22Rv1 (cell line): ENCODE measurements around the gene DNER.

ENCODE experiments used
- ZFX ChIP-seq: fragments of 450-650 bp; IDR thresholded peaks from 2 replicates; pipeline ENCODE4 v1.6.1; 2017; ENCODE audit warnings: antibody characterized with exemption, borderline replicate concordance
- TF ChIP-seq, protein P1 (sequence below): fragments of 450-650 bp; IDR thresholded peaks from 2 replicates; pipeline ENCODE4 v1.5.1; 2017; ENCODE audit warnings: mild to moderate bottlenecking

DNA sequence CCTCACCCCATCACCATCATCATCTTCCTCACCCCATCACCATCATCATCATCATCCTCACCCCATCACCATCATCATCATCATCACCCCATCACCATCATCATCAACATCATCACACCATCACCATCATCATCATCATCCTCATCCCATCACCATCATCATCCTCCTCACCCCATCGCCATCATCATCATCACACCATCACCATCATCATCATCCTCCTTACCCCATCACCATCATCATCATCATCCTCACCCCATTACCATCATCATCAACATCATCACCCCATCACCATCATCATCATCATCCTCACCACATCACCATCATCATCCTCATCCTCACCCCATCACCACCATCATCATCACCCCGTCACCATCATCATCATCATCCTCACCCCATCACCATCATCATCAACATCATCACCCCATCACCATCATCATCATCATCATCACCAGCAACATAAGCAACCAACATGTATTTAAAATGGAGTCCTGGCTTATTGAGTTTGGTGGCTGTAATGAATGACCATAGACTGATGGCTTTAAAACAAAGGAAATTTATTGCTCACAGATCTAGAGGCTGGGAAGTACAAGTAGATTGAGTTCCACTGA lies 150.0 kb downstream of the DNER start:
- TF ChIP-seq, protein P1, sequence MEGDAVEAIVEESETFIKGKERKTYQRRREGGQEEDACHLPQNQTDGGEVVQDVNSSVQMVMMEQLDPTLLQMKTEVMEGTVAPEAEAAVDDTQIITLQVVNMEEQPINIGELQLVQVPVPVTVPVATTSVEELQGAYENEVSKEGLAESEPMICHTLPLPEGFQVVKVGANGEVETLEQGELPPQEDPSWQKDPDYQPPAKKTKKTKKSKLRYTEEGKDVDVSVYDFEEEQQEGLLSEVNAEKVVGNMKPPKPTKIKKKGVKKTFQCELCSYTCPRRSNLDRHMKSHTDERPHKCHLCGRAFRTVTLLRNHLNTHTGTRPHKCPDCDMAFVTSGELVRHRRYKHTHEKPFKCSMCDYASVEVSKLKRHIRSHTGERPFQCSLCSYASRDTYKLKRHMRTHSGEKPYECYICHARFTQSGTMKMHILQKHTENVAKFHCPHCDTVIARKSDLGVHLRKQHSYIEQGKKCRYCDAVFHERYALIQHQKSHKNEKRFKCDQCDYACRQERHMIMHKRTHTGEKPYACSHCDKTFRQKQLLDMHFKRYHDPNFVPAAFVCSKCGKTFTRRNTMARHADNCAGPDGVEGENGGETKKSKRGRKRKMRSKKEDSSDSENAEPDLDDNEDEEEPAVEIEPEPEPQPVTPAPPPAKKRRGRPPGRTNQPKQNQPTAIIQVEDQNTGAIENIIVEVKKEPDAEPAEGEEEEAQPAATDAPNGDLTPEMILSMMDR, result no peak
- no peak for TF ChIP-seq ZFX
